Stimulated activated naive B cell treated with anti-CD40 and anti-IgM and Interleukin-4, amounts not matched to agents 10 μg/mL and 1 μg/mL and 100 μg/mL, for 72 hours (primary cell): ENCODE measurements around the gene TMEM63A.

Source experiments
- ATAC-seq, 2 donors: fragments of 150-1000 bp; cut with Tn5 transposase; replicated peaks; 2 replicates each; pipeline ENCODE4 v1.10.0; 2021; ENCODE audit warnings: moderate library complexity in 1 of 2
- DNase-seq: peaks from one replicate; pipeline ENCODE4 v3.0.0; 2021
- H3K27ac Mint-ChIP-seq: one replicate; pipeline ENCODE4 v1.8.0; 2022; ENCODE audit warnings: mild to moderate bottlenecking, mixed read lengths
- H3K27me3 Mint-ChIP-seq, 2 donors: one replicate each; pipeline ENCODE4 v1.8.0; 2022; ENCODE audit warnings: mixed read lengths in 2 of 2
- H3K36me3 Mint-ChIP-seq, 2 donors: one replicate each; pipeline ENCODE4 v1.8.0; 2022; ENCODE audit warnings: mixed read lengths in 2 of 2, mild to moderate bottlenecking in 1 of 2
- H3K4me1 Mint-ChIP-seq, 2 donors: one replicate each; pipeline ENCODE4 v1.8.0; 2022; ENCODE audit warnings: mixed read lengths in 2 of 2, mild to moderate bottlenecking in 1 of 2
- H3K4me3 Mint-ChIP-seq, 2 donors: one replicate each; pipeline ENCODE4 v1.8.0; 2022; ENCODE audit warnings: mild to moderate bottlenecking in 2 of 2, mixed read lengths in 2 of 2, moderate library complexity in 1 of 2
- H3K9me3 Mint-ChIP-seq, 2 donors: one replicate each; pipeline ENCODE4 v1.8.0; 2022; ENCODE audit warnings: mixed read lengths in 2 of 2, mild to moderate bottlenecking in 1 of 2

Gene TMEM63A

GRCh38 chr1:225883616-225884265, 1.6 kb upstream of the TMEM63A start:
- ATAC-seq, result no peak
- peaks cover 34 to 52% of the 10 kb centered on the region in 2 donors for H3K4me1 Mint-ChIP-seq
- H3K9me3 Mint-ChIP-seq, result no peaks in the 10 kb centered on the region
- H3K27ac Mint-ChIP-seq, result peak overlapping the region; percentile 82
- peaks cover 0 to 16% of the 10 kb centered on the region in 2 donors for H3K27me3 Mint-ChIP-seq
- DNase-seq, result no peak
- peak overlapping the region; percentile 93 to 94 for H3K4me3 Mint-ChIP-seq
- no peaks in the 10 kb centered on the region for H3K36me3 Mint-ChIP-seq

GRCh38 chr1:225882694-225883615, 775 bp upstream of the TMEM63A start:
- Mint-ChIP-seq H3K9me3 (no peaks in the 10 kb centered on the region), H3K4me3 (peak overlapping the region; percentile 93 to 94), H3K27ac (peak overlapping the region; percentile 85), H3K4me1 (peaks cover 37 to 58% of the 10 kb centered on the region in 2 donors), H3K36me3 (peaks cover 0 to under 1% of the 10 kb centered on the region in 2 donors), H3K27me3 (peaks cover 0 to 8% of the 10 kb centered on the region in 2 donors)
- DNase-seq (no peak), ATAC-seq (peak; percentile 46 to 54)

GRCh38 chr1:225881081-225881958, 860 bp downstream of the TMEM63A start:
- peaks cover 42 to 54% of the 10 kb centered on the region in 2 donors for H3K4me1 Mint-ChIP-seq
- peaks cover 5 to 11% of the 10 kb centered on the region in 2 donors for H3K36me3 Mint-ChIP-seq
- peak overlapping the region; percentile 93 to 94 for H3K4me3 Mint-ChIP-seq
- DNase-seq, result no peak
- H3K27me3 Mint-ChIP-seq, result no peaks in the 10 kb centered on the region
- peak overlapping the region; percentile 82 for H3K27ac Mint-ChIP-seq
- H3K9me3 Mint-ChIP-seq, result no peaks in the 10 kb centered on the region
- peak; percentile 15 to 24 for ATAC-seq

DNA sequence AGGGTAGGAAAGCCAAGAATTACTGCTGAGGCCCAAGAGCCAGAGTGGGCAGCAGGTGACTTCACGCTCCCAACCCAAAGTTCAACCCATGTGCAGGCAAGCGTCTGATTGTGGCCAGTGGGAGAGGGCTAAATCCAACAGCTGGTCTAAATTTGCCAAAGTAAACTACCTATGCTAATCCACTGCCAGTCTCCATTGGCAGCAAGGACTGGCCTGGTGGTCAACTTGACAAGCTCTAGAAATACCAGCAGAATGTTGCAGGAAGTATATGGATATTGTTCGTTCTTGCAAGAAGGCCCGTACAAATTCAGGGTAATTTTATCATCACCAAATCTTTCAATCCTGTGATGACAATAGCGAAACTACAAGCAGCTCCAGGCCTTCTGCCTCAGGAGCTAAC, 1.5 kb downstream of the TMEM63A start:
- Mint-ChIP-seq H3K4me1 (peaks cover 42 to 54% of the 10 kb centered on the region in 2 donors), H3K4me3 (peak overlapping the region in 1 of 2 donors; percentile 94), H3K36me3 (peaks cover 5 to 11% of the 10 kb centered on the region in 2 donors), H3K27me3 (no peaks in the 10 kb centered on the region), H3K9me3 (no peaks in the 10 kb centered on the region), H3K27ac (no peak overlapping the region)
- ATAC-seq (no peak), DNase-seq (no peak)

- Mint-ChIP-seq H3K9me3 (no peaks in the 10 kb centered on the region), H3K36me3 (peaks cover 5 to 13% of the 10 kb centered on the region in 2 donors), H3K27me3 (no peaks in the 10 kb centered on the region), H3K4me1 (peaks cover 42 to 54% of the 10 kb centered on the region in 2 donors), H3K4me3 (peak overlapping the region; percentile 14 to 30), H3K27ac (no peak overlapping the region)
- no peak for ATAC-seq
- DNase-seq, result no peak
These were observed 2.0 kb downstream of the TMEM63A start for GRCh38 chr1:225880222-225880588.

- no peaks in the 10 kb centered on the region for H3K9me3 Mint-ChIP-seq
- DNase-seq, result no peak
- H3K36me3 Mint-ChIP-seq, result peaks cover 5 to 16% of the 10 kb centered on the region in 2 donors
- peaks cover 42 to 54% of the 10 kb centered on the region in 2 donors for H3K4me1 Mint-ChIP-seq
- no peaks in the 10 kb centered on the region for H3K27me3 Mint-ChIP-seq
- no peak for ATAC-seq
- H3K27ac Mint-ChIP-seq, result no peak overlapping the region
- H3K4me3 Mint-ChIP-seq, result peak overlapping the region in 1 of 2 donors; percentile 14
These were observed 2.5 kb downstream of the TMEM63A start for GRCh38 chr1:225879521-225880221.

GRCh38 chr1:225878282-225878681, 3.9 kb downstream of the TMEM63A start:
- Mint-ChIP-seq H3K27ac (peak overlapping the region; percentile 10), H3K36me3 (peaks cover 5 to 16% of the 10 kb centered on the region in 2 donors), H3K4me1 (peaks cover 37 to 45% of the 10 kb centered on the region in 2 donors), H3K9me3 (no peaks in the 10 kb centered on the region), H3K4me3 (no peak overlapping the region), H3K27me3 (no peaks in the 10 kb centered on the region)
- ATAC-seq (no peak), DNase-seq (no peak)

DNA sequence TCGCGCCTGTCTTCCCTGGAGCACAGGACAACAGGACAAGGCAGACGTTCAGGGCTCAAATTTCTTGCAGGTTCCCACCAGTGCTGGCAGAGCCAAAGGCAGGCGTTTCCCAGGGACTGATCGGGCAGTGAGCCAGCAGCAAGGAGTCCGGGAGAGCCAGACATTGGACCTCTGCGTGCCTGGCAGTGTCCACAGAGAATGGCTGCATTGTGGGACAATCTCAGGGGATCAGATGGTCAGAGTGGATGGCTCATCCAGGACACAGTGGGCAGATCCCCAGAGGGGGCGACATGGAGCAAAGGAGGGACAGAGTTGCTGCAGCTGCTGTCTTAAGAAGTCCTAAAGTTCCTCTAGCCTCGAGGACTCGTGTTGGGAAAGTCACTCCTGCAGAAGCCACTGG, 4.6 kb downstream of the TMEM63A start:
- Mint-ChIP-seq H3K4me1 (peaks cover 35 to 42% of the 10 kb centered on the region in 2 donors), H3K9me3 (no peaks in the 10 kb centered on the region), H3K36me3 (peaks cover 10 to 20% of the 10 kb centered on the region in 2 donors), H3K4me3 (no peak overlapping the region), H3K27ac (peak overlapping the region; percentile 63), H3K27me3 (no peaks in the 10 kb centered on the region)
- DNase-seq (no peak), ATAC-seq (no peak)

DNA sequence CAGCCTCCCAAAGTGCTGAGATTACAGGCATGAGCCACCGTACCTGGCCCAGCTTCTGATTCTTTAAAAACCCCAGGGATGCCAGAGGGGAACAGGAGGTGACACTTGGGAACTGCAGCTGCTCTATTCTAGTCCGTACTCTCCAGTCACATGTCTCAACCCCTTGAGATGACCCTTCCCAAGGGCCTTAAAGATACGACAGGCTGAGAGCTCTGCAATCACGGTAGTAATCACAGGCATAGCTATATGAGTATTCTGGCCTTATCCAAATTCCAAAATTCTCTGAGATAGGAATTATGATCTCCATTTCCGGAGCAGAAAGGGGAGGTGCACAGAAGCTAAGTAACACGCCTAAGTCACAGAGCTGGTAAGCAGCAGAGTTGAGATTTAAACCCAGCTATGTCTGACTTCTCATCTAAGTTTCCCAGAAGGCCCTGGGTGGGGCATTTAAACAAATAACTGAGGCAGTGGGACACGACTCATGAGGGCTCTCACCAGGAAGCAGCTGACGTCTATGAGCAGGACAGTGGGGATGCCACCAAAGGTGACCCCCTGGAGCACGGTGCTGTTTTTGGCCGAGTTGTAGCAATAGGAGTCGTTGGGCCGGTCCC, 5.2 kb downstream of the TMEM63A start:
- no peak overlapping the region for H3K4me3 Mint-ChIP-seq
- no peak for ATAC-seq
- no peak for DNase-seq
- peaks cover 35 to 42% of the 10 kb centered on the region in 2 donors for H3K4me1 Mint-ChIP-seq
- peaks cover 10 to 20% of the 10 kb centered on the region in 2 donors for H3K36me3 Mint-ChIP-seq
- H3K27ac Mint-ChIP-seq, result no peak overlapping the region
- no peaks in the 10 kb centered on the region for H3K27me3 Mint-ChIP-seq
- no peaks in the 10 kb centered on the region for H3K9me3 Mint-ChIP-seq

GRCh38 chr1:225875044-225875815, 7.0 kb downstream of the TMEM63A start:
- Mint-ChIP-seq H3K36me3 (peaks cover 21 to 31% of the 10 kb centered on the region in 2 donors), H3K27me3 (no peaks in the 10 kb centered on the region), H3K9me3 (no peaks in the 10 kb centered on the region), H3K4me3 (no peak overlapping the region), H3K27ac (no peak overlapping the region), H3K4me1 (peaks cover 25 to 26% of the 10 kb centered on the region in 2 donors)
- no peak for DNase-seq
- ATAC-seq, result no peak

DNA sequence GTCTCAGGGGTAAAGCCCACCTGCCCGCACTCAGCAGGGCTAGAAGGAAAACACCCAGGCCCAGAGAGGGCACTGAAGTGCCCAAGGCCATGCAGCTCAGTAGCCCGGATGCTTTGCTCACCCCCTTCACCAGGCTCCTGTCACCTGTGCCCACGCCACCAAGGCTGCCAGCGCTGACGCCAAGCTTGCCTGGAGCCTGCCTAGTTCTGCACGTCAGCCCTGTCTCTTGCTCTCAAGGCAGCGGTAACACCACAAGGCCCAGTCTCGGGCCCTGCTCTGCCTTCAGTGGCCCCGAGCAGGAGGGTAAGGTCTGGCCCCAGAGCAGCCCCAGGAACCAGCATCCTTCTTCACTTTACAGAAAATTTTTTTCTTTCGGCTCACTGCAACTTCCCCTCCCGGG, 7.7 kb downstream of the TMEM63A start:
- Mint-ChIP-seq H3K4me3 (no peak overlapping the region), H3K36me3 (peaks cover 21 to 31% of the 10 kb centered on the region in 2 donors), H3K27ac (no peak overlapping the region), H3K27me3 (no peaks in the 10 kb centered on the region), H3K9me3 (no peaks in the 10 kb centered on the region), H3K4me1 (peaks cover 17 to 18% of the 10 kb centered on the region in 2 donors)
- ATAC-seq (no peak), DNase-seq (no peak)

DNA sequence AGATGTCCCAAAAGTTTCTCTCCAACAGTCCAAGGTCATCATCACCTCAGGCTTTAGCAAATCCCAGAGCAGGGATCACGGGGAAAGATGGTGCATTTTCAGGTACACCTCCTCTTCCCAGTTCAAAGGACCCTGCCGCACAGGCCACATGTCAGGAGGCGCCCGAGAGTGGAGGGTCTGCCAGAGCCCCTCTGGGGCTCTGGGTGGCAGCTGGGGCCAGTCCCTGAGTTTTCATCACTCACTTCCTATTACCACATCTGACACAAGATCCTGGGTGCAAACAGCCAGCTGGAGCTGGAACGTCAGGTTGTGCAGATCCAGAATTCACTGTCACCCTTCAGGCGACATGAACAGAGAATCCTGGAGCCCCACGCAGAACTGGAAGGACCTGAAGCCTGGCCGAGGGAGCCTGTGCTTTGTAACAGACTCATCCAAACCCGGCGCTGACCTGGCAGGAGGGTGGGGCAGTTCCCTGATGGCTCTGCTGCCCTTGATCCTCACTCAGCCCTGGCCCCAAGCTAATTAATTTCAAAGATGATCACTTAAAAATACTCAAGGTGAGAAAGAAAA, 8.8 kb downstream of the TMEM63A start:
- H3K27ac Mint-ChIP-seq, result no peak overlapping the region
- peaks cover 6 to 13% of the 10 kb centered on the region in 2 donors for H3K4me1 Mint-ChIP-seq
- peaks cover 23 to 34% of the 10 kb centered on the region in 2 donors for H3K36me3 Mint-ChIP-seq
- H3K9me3 Mint-ChIP-seq, result no peaks in the 10 kb centered on the region
- H3K4me3 Mint-ChIP-seq, result no peak overlapping the region
- DNase-seq (no peak), ATAC-seq (no peak)
- H3K27me3 Mint-ChIP-seq, result no peaks in the 10 kb centered on the region
